Measurements from ENCODE around the gene BBS4.
"Not testable (repeated sequence)": the region's sequence is repeated elsewhere in the genome, so short reads cannot be mapped to it uniquely, and the experiment has no call there.

Gene BBS4

GRCh38 chr15:72727154-72727553 lies 41.1 kb downstream of the BBS4 start:
- H3K27ac ChIP-seq = no peak overlapping the region

GRCh38 chr15:72728249-72728648 lies 42.2 kb downstream of the BBS4 start:
- not testable (repeated sequence) for H3K27ac ChIP-seq

More at GRCh38 chr15:72727154-72727553, 41.1 kb downstream of the BBS4 start:
- TF ChIP-seq CTCF (IDR thresholded peaks at IDR 0.05) (no peak), ZFX (IDR thresholded peaks at IDR 0.05; ENCODE audit: borderline replicate concordance) (no peak)

- H3K27ac ChIP-seq = no peak overlapping the region
- no peak for TF ChIP-seq ZFX (IDR thresholded peaks at IDR 0.05; ENCODE audit: borderline replicate concordance)
Observed at GRCh38 chr15:72728821-72729220, 42.8 kb downstream of the BBS4 start.

- TF ChIP-seq ZFX (IDR thresholded peaks at IDR 0.05; ENCODE audit: borderline replicate concordance) = no peak
- TF ChIP-seq CTCF (IDR thresholded peaks at IDR 0.05) = no peak
Observed at GRCh38 chr15:72732086-72732485, 46.1 kb downstream of the BBS4 start.

GRCh38 chr15:72732516-72732915 lies 46.5 kb downstream of the BBS4 start:
- TF ChIP-seq CTCF (IDR thresholded peaks at IDR 0.05) (no peak), ZFX (IDR thresholded peaks at IDR 0.05; ENCODE audit: borderline replicate concordance) (no peak)
- H3K27ac ChIP-seq = no peak overlapping the region

More at GRCh38 chr15:72732086-72732485, 46.1 kb downstream of the BBS4 start:
- H3K27ac ChIP-seq = no peak overlapping the region

- TF ChIP-seq CTCF (IDR thresholded peaks at IDR 0.05) (no peak), ZFX (IDR thresholded peaks at IDR 0.05; ENCODE audit: borderline replicate concordance) (no peak)
- H3K27ac ChIP-seq = peak overlapping the region; percentile 61
Observed at GRCh38 chr15:72733941-72734738, 48.1 kb downstream of the BBS4 start.

- H3K27ac ChIP-seq = peak overlapping the region; percentile 61; the same call in 1 of the 2 replicates
- TF ChIP-seq ZFX (IDR thresholded peaks at IDR 0.05; ENCODE audit: borderline replicate concordance) = no peak
- TF ChIP-seq CTCF (IDR thresholded peaks at IDR 0.05) = no peak
Observed at GRCh38 chr15:72735111-72735510, 49.1 kb downstream of the BBS4 start.

GRCh38 chr15:72737061-72737460 lies 51.1 kb downstream of the BBS4 start:
- H3K27ac ChIP-seq = no peak overlapping the region
- TF ChIP-seq ZFX (IDR thresholded peaks at IDR 0.05; ENCODE audit: borderline replicate concordance) (no peak), CTCF (IDR thresholded peaks at IDR 0.05) (no peak)

All from 22Rv1 (cell line).